ENCODE results near the gene PTTG1IP2.

The PTTG1IP2 gene

DNA sequence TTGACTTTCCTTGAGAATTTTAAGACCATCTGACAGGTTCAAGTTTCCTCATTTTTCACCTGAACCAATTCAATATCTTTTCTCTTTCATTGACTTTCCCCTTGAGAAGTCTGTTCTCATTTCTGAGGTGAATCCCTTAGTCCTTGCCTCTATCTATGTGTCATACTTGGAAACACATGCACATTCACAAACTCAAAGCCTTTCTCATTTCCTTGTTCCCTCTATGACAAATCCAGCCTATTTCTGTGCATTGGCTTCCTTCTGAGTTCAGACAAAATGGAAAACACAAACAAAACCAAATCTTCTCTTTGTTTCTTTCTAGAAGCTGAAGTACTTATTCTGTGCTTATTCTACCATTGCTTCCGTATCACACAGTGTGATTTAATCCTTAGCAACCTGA is 13.8 kb downstream of the PTTG1IP2 start:
- no peak for DNase-seq (ENCODE audit: low read depth in 2 of 2)

DNA sequence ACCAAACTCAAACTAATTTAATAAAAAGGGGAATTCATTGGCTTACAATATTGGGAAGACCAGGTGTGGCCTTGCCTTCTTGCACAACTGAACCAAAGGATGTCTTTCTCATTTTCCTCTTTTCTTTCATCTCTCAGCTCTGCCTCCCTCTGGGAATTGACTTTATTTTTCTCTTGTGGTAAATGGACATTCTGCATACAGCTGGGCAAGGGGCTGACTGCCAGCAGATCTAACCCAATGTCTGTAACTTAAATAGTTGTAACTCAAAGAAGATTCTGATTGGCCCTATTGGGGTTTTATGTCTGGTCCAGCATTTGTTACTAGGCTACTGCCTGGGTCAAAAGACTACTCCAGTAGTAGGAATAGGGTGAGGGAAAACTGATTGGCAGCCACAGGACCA is 15.3 kb downstream of the PTTG1IP2 start:
- no peak for DNase-seq (ENCODE audit: low read depth in 2 of 2)

DNA sequence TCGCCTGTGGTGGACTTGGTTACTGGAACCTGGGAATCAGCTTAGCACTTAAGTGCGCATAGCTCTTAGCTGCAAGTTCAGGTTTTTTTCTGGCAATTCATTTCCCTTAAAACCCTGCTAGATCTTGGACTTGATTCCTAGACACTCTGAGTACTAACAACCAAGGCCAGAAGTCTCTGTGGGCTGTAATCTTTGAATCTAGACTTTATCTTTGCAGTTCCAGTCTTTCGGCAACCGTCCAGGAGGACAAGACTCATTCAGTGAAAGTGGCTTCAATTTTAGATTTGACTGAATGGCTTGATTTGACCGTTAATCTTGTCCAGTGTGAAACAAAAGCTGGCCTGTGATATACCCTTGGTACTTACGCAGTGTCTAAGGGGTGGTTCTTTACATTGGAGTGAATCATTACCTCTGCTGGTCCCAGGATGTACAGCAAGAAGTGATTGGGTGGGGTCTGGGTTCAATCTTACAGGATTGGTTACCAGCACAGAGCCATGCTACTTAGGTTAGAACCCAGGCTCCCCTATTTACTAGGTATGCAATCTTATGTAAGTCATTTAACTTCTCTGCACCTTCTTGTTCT is 16.4 kb downstream of the PTTG1IP2 start:
- DNase-seq (ENCODE audit: low read depth in 2 of 2), result no peak

DNA sequence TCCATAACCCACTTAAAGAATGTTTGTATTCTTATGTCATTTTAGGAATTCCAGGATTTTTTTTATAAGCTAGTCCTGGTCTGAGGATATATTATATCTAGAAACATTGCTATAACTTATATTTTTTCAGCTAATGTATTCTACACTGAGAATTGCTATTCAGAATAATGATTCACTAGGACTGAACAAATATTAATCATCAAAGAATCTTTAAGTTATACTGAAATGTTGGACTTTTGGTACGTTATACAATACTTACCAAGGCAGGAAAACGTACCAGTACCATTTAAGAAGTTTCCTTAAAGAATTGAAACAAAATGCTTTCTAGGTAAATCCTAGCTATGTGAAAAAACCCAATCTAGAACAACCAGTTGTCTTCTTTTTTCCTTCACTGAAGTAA is 18.4 kb downstream of the PTTG1IP2 start:
- DNase-seq (ENCODE audit: low read depth in 2 of 2), result no peak

- no peak for DNase-seq (ENCODE audit: low read depth in 2 of 2)
Measured at GRCh38 chr7:90488220-90488619, 18.8 kb downstream of the PTTG1IP2 start.

GRCh38 chr7:90492250-90492649 is 22.8 kb downstream of the PTTG1IP2 start:
- DNase-seq (ENCODE audit: low read depth in 2 of 2), result no peak

DNA sequence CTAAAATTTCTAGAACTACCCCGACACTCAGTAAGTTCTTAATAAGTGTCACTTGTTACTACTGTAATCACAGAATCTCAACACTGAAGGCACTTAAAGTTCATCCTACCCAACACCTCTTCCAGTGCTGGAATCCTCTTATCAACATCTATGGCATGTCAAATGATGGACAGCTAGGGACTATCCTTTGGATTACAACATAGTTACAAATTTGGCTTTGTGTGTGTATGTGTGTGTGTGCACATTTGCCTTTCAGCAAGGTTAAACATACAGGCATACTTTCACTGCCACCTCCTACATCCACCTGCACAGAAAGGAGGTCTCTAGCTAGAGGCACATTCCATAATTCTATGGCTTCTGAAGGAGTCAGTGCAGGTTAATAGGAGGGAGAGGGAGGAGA is 25.8 kb downstream of the PTTG1IP2 start:
- no peak for DNase-seq (ENCODE audit: low read depth in 2 of 2)

- no peak for DNase-seq (ENCODE audit: low read depth in 2 of 2)
Measured at GRCh38 chr7:90502539-90502938, 33.1 kb downstream of the PTTG1IP2 start.

GRCh38 chr7:90503367-90503766 is 33.9 kb downstream of the PTTG1IP2 start:
- no peak for DNase-seq (ENCODE audit: low read depth in 2 of 2)

GRCh38 chr7:90507692-90508091 is 38.3 kb downstream of the PTTG1IP2 start:
- DNase-seq (ENCODE audit: low read depth in 2 of 2), result no peak

DNA sequence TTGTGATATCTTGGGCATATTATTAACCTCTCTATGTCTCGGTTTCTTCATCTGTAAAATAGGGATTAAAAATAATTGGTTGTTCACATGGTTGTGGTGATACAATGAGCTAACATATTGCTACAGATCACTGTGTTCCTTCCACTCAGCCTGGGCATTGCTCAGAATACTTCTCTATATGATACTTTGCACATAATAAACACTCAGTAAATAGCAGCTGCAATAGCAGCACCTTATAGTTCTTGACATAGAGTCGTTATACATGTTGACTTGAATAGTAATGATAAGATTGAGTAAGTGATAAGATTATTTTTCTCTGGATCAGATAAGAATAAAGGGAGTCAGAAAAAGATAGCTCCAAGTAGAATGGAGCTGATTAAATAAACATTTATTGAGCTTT is 42.3 kb downstream of the PTTG1IP2 start:
- DNase-seq (ENCODE audit: low read depth in 2 of 2), result no peak

- no peak for DNase-seq (ENCODE audit: low read depth in 2 of 2)
Measured at GRCh38 chr7:90512821-90513254, 43.4 kb downstream of the PTTG1IP2 start.

DNA sequence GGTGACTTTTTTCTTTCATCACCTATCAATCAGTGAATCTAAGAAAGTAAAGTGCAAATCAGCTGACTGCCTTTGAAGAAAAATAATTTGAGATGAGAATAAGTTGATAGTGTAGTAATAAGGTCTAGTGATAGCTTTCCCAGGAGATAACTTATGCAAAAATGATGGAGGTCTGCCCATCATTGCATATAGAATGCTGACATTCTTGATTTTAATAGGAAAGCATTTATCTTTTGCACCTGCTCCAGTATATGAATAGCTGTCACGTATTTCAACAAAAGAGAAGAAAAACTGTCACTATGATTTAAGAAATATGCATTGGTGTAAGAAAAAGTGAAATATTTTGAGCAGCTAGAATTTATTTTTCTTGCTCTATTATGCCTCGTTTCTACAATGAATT is 46.8 kb downstream of the PTTG1IP2 start:
- no peak for DNase-seq (ENCODE audit: low read depth in 2 of 2)

- no peak for DNase-seq (ENCODE audit: low read depth in 2 of 2)
Measured at GRCh38 chr7:90518630-90519029, 49.2 kb downstream of the PTTG1IP2 start.

GRCh38 chr7:90520484-90520883 is 51.0 kb downstream of the PTTG1IP2 start:
- DNase-seq (ENCODE audit: low read depth in 2 of 2), result no peak

- no peak for DNase-seq (ENCODE audit: low read depth in 2 of 2)
Measured at GRCh38 chr7:90530263-90530662, 60.8 kb downstream of the PTTG1IP2 start.

GRCh38 chr7:90532231-90532929 is 62.9 kb downstream of the PTTG1IP2 start:
- DNase-seq (ENCODE audit: low read depth in 2 of 2), result no peak

- DNase-seq (ENCODE audit: low read depth in 2 of 2), result no peak
Measured at GRCh38 chr7:90536449-90536848, 67.0 kb downstream of the PTTG1IP2 start.

GRCh38 chr7:90538405-90538804 is 69.0 kb downstream of the PTTG1IP2 start:
- DNase-seq (ENCODE audit: low read depth in 2 of 2), result no peak

DNA sequence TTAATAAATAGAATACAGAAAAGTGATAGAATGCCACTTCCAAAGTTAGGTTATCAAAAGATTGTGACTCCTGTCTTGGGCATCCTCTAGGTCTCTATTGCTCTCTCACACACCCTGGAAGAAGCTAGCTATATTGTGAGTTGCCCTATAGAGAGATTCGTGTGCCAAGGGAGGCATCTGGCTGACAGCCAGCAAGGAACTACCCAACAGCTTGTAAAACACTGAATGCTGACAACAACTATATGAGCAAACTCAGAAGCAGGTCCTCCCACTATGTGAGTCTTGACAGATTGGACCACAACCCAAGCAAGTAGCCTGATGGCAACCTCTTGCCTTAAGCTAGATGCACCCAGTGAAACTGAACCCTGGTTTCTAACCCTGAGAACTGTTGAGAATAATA is 71.0 kb downstream of the PTTG1IP2 start:
- DNase-seq (ENCODE audit: low read depth in 2 of 2), result no peak

GRCh38 chr7:90551036-90551435 is 81.6 kb downstream of the PTTG1IP2 start:
- DNase-seq (ENCODE audit: low read depth in 2 of 2), result no peak

GRCh38 chr7:90552521-90552920 is 83.1 kb downstream of the PTTG1IP2 start:
- no peak for DNase-seq (ENCODE audit: low read depth in 2 of 2)

DNA sequence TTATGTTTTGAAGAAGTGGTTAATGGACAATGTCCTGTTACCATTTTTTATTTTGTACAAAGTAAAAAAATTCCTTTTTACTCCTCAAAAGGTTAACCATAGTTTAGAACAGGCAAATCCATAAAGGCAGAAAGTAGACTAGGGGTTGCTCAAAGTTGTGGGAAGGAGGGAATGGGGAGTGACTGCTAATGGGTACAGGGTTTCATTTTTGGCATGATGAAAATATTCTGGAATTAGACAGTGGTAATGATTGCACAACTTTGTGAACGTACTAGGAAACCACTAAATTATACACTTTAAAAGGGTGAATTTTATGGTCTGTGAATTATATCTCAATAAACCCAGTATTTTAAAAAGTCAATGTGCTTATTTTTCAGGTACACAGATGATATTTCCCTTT is 91.3 kb downstream of the PTTG1IP2 start:
- no peak for DNase-seq (ENCODE audit: low read depth in 2 of 2)
